Astrocyte of the spinal cord (primary cell): ENCODE measurements around the gene AP3D1.

Experiments
- DNase-seq: peaks from one replicate; pipeline ENCODE4 v3.0.0; 2011; ENCODE audit warnings: low read depth, low spot score
- H3K4me3 ChIP-seq: 2 replicates; pipeline ENCODE4 v1.5.1; 2011; ENCODE audit warnings: low read depth, mild to moderate bottlenecking, low read length, moderate library complexity
- CTCF ChIP-seq: IDR thresholded peaks from 2 replicates; pipeline ENCODE4 v1.5.1; 2012; ENCODE audit warnings: low read depth, mild to moderate bottlenecking, low read length, inconsistent platforms
- in situ Hi-C: cut with HindIII; loops from 2 replicates; pipeline ENCODE4 v1.10.0; 2017; ENCODE audit warnings: low sequenced_read_pairs

Gene AP3D1

GRCh38 chr19:2157452-2157851, 6.1 kb upstream of the AP3D1 start:
- no peak for DNase-seq
- TF ChIP-seq CTCF, result no peak
- no peak overlapping the region for H3K4me3 ChIP-seq
- in situ Hi-C loops, result no loop called here

- in situ Hi-C loops, result no loop called here
- DNase-seq, result peak; percentile 21
- no peak overlapping the region for H3K4me3 ChIP-seq
- no peak for TF ChIP-seq CTCF
These were observed 3.3 kb upstream of the AP3D1 start for GRCh38 chr19:2154587-2155075.

GRCh38 chr19:2150794-2151338, 500 bp downstream of the AP3D1 start:
- no peak for TF ChIP-seq CTCF
- in situ Hi-C loops, result no loop called here
- peak overlapping the region; percentile 90 for H3K4me3 ChIP-seq
- DNase-seq, result no peak

- in situ Hi-C loops, result no loop called here
- peak overlapping the region; percentile 90 for H3K4me3 ChIP-seq
- no peak for DNase-seq
- no peak for TF ChIP-seq CTCF
These were observed 1.2 kb downstream of the AP3D1 start for GRCh38 chr19:2149980-2150793.

- no peak for DNase-seq
- TF ChIP-seq CTCF, result no peak
- H3K4me3 ChIP-seq, result no peak overlapping the region
- in situ Hi-C loops, result no loop called here
These were observed 2.8 kb downstream of the AP3D1 start for GRCh38 chr19:2148482-2149135.

GRCh38 chr19:2145831-2146241, 5.5 kb downstream of the AP3D1 start:
- H3K4me3 ChIP-seq, result no peak overlapping the region
- in situ Hi-C loops, result no loop called here
- DNase-seq, result no peak
- no peak for TF ChIP-seq CTCF
